GM13976 (cell line): ENCODE data around the gene PKP3.
"Not testable (repeated sequence)": the region's sequence is repeated elsewhere in the genome, so short reads cannot be mapped to it uniquely, and the experiment has no call there.

Experiments used
- DNase-seq: peaks from one replicate; pipeline ENCODE4 v3.0.0; 2012; ENCODE audit warnings: low spot score
- in situ Hi-C: fragments of 300-500 bp; cut with MboI; formaldehyde crosslinking; loops from one replicate; pipeline ENCODE4 v1.12.0; 2022; ENCODE audit warnings: low sequenced_read_pairs, mixed read lengths, inconsistent platforms; ENCODE audit not compliant: unreplicated experiment
- TF ChIP-seq, protein P1 (sequence below): IDR thresholded peaks from 2 replicates; pipeline ENCODE4 v1.5.1; 2012; ENCODE audit warnings: borderline replicate concordance, mild to moderate bottlenecking; ENCODE audit not compliant: insufficient read depth; ENCODE audit errors: extremely low read depth, missing control alignments, control extremely low read depth

Gene PKP3

DNA sequence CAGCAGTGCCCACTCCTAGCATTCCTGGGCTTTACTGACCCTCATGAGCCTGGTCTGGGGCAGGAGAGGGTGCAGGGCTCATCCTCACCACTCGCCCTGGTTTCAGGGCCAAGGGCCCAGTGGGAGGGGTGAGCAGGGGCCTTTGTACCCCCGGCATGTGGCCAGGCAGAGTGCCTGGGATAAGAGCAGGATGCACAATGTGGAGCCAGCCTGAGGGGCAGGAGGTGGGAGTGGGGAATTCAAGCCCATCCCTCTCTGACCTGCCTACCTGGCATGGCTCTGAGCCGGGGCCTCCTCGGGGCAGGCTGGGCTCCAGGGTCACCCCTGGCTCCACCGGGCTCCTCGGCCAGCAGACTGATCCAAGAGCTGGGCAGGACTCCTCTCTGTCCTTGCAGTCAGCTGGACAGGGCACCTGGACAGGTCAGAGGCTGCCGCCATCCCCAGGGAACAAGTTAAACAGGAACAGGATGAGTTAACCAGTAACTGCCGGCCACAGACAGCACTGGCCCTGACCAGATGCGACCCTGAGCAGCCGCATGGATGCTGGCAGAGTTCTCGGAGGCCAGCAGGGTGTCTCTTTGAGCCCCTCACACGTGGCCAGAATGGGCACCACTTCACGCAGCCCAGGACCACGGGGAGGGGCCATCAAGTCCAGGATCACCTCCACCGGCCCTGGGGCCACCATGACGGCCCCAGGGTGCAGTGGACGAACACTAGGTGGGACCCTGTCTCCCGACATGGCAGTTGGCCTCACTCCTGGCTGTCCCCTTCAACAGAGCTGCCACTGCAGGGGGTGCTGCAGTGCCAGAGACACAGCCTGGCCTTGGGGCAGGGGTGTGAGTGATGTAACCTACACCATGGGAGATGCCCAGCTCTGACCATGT lies 15.8 kb downstream of the PKP3 start:
- TF ChIP-seq, protein P1, sequence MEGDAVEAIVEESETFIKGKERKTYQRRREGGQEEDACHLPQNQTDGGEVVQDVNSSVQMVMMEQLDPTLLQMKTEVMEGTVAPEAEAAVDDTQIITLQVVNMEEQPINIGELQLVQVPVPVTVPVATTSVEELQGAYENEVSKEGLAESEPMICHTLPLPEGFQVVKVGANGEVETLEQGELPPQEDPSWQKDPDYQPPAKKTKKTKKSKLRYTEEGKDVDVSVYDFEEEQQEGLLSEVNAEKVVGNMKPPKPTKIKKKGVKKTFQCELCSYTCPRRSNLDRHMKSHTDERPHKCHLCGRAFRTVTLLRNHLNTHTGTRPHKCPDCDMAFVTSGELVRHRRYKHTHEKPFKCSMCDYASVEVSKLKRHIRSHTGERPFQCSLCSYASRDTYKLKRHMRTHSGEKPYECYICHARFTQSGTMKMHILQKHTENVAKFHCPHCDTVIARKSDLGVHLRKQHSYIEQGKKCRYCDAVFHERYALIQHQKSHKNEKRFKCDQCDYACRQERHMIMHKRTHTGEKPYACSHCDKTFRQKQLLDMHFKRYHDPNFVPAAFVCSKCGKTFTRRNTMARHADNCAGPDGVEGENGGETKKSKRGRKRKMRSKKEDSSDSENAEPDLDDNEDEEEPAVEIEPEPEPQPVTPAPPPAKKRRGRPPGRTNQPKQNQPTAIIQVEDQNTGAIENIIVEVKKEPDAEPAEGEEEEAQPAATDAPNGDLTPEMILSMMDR = no peak
- DNase-seq = no peak
- in situ Hi-C loops = no loop called here

DNA sequence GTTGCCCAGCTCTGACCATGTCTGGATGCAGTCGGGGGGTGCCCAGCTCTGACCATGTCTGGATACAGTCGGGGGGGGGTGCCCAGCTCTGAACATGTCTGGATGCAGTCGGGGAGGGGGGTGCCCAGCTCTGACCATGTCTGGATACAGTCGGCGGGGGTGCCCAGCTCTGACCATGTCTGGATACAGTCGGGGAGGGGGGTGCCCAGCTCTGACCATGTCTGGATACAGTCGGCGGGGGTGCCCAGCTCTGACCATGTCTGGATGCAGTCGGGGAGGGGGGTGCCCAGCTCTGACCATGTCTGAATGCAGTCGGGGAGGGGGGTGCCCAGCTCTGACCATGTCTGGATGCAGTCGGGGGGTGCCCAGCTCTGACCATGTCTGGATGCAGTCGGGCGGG lies 16.7 kb downstream of the PKP3 start:
- DNase-seq, in situ Hi-C loops: not testable (repeated sequence)

DNA sequence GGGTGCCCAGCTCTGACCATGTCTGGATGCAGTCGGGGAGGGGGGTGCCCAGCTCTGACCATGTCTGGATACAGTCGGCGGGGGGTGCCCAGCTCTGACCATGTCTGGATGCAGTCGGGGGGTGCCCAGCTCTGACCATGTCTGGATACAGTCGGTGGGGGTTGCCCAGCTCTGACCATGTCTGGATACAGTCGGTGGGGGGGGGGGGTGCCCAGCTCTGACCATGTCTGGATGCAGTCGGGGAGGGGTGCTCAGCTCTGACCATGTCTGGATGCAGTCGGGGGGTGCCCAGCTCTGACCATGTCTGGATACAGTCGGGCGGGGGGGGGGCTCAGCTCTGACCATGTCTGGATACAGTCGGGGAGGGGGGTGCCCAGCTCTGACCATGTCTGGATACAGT lies 17.5 kb downstream of the PKP3 start:
- in situ Hi-C loops = not testable (repeated sequence)

DNA sequence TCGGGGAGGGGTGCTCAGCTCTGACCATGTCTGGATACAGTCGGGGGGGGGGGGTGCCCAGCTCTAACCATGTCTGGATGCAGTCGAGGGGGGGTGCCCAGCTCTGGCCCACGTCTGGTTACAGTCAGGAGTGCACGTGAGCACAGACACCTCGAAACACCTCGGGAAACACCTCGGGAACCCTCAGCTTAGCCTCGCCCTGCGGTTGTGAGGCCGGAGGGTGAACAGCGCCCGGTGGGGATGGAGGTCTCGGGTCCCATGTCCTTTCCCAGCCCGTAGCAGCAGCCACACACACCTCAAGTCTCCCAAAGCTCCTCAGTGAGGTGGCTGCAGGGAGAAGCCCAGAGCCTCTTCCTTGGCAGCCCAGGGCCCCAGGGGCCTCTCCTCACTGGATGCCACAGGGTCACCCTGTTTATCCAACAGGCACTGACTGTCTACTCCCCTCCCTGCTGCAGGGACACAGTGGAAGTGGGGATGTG lies 18.7 kb downstream of the PKP3 start:
- in situ Hi-C loops = no loop called here
- DNase-seq = no peak
- TF ChIP-seq, protein P1 = no peak

More for the DNA sequence above, 17.5 kb downstream of the PKP3 start:
- not testable (repeated sequence) for DNase-seq

DNA sequence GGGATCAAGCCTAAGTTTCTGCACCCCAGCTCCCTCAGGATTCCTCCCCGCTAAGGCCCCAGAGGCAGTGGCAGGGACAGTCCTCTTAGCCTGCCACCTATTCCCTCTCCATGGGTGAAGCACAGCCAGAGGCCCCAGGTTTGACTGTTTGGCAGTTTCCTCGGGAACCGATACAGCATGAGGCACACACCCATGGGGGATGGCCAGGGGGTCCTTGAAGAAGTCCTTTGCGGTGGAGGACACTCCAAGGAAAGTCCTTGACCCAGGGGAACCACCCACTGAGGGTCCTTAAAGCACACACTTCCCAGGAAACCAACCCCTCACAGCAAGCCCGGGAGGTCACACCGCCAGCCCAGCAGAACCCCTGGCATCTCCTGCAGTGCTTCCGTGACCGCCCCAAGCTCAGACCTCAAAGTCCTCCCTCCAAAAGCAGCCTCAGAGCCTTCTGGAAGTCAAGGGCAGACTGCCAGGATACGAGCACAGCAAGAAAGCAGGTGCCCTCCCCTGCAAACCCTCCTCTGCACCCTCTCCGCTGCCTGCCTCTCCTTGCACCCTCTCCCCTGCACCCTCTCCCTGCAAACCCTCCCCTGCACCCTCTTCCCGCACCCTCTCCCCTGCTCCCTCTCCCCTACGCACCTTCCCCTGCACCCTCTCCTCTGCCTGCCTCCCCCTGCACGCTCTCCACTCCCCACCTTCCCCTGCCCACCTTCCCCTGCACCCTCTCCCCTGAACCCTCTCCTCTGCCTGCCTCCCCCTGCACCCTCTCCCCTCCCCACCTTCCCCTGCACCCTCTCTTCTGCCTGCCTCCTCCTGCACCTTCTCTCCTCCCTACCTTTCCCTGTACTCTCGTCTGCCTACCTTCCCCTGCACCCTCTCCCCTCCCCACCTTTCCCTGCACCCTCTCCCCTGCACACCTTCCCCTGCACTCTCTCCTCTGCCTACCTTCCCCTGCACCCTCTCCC lies 19.4 kb downstream of the PKP3 start:
- in situ Hi-C loops = no loop called here
- no peak for DNase-seq
- TF ChIP-seq, protein P1 = no peak

DNA sequence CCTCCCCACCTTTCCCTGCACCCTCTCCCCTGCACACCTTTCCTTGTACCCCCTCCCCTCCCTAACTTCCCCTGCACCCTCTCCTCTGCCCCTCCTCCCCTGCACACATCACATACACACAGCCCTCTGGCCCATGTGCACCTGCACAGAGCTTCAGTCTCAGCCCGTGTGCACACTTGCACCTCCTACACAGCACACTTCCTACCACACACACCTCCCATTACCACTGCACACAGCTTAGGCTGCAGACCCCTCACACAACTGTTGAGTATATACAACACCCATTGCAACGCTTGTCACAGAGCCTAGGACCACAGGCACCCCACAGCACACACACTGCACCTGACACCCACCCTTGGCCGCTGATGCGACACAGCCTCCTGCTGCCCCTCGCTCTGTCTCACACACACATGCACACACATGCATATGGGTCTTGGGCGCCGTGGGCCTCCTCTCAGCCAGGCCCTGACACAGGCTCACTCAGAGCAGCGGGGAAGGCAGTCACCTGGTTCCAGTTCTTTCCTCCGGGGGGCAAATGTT lies 20.4 kb downstream of the PKP3 start:
- TF ChIP-seq, protein P1 = no peak
- in situ Hi-C loops = no loop called here
- DNase-seq = no peak

DNA sequence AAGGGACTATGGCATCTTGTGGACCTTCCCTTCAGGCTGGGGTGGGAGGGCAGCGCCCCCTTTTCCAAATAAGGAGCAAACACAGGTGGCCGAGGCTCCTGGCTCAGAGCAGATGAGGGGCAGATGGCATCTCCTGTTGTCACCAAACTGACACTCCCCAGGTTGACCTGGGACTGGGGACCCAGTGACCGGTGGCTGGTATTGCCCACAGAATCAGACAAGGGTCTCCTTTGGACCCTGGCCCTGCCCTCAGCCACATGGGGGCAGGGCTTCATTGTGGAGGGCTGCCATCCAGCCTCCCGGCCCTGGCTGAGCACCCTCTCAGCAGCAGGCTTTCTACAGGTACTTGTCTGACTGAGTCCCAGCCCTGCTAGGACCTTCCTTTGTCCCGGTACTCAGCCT lies 21.6 kb downstream of the PKP3 start:
- DNase-seq = no peak
- TF ChIP-seq, protein P1 = no peak
- in situ Hi-C loops = no loop called here
